IPS-18c (cell line): ENCODE measurements around the gene SDK2.

Source experiments
- H3K4me3 ChIP-seq: 2 replicates; pipeline ENCODE4 v1.7.0; 2013; ENCODE audit warnings: low read depth, mild to moderate bottlenecking, low read length, moderate library complexity; ENCODE audit not compliant: insufficient read depth
- H3K9me3 ChIP-seq: one replicate; pipeline ENCODE4 v1.6.1; 2013; ENCODE audit warnings: mild to moderate bottlenecking, low read length, moderate library complexity; ENCODE audit not compliant: control insufficient read depth, insufficient read depth

The SDK2 gene

DNA sequence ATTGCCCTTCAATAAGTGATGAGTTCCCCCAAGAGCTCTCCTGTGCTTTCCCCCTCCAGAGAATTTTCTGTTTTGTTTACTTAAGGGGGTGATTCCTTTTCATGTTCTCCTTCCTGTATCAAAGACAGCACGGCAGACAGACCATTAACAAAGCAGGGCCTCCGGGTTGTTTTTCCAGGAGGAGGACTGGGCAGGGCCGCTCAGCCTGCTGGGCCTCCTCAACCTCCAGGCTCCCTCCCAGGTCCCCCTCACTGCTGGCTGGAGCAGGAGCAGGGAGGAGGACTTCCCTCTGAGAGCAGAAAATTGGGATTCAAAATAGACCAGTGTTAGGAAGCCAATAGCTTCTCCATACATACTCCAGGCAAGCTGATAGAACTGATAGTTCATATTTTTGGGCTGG lies 20.4 kb downstream of the SDK2 start:
- Histone ChIP-seq H3K4me3 (no peak overlapping the region), H3K9me3 (no peaks in the 10 kb centered on the region)

DNA sequence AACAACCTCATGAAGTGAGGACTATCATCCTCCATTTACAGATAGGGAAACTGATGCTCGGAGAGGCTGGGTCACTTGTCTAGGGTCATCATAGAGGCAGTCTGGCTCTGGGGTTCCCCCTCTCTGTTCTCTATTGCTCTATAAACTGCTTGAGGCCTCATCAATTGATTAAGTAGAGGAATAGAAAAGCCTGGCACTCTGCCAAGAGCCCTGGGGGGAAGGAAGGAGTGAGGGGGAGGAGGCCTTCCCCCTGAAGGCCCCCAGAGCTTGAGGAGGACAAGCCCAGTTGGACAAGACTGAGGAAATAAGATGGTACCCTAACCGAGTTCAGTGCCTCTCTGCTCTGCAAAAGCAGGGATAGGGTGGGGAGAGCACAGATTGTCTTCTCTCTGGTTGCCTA lies 21.0 kb downstream of the SDK2 start:
- no peak overlapping the region for H3K4me3 ChIP-seq

DNA sequence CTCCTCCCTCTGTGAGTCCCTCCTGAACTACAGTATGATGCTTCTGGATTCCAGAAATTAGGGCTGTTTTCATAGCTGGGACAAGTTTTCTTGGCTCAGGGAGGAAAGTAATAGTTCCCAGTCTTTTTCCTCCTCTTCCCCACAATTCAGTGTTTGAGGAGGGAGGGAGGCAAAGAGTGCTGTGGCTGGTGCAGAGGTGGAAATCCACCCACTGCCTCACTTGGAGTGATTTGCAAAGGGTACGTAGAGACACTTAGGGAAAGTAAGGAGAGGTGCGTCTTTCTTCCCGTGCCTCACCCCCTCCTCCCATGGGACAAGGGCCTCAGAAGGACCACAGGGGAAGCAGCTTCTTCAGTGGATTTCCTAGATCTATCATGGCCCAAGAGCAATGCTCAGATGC lies 21.9 kb downstream of the SDK2 start:
- Histone ChIP-seq H3K9me3 (no peaks in the 10 kb centered on the region), H3K4me3 (no peak overlapping the region)

More for the DNA sequence above, 21.0 kb downstream of the SDK2 start:
- H3K9me3 ChIP-seq, result no peaks in the 10 kb centered on the region

DNA sequence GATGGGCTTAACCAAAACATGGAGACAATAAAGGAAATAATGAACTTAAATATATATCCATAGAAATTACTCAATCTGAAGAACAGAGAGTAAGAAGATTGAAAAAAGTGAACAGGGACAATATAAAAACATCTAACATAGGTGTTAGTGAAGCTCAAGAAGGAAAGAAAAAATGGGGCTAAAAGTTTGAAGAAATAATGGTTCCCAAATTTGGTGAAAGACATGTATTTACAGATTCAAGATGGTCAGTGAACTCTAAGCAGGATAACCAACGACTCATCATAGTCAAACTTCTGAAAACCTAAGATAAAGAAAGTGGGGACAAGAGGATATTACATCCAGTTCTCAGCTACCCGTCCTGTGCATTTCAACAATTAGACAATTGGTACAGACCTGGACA lies 22.6 kb downstream of the SDK2 start:
- H3K4me3 ChIP-seq, result no peak overlapping the region
- H3K9me3 ChIP-seq, result no peaks in the 10 kb centered on the region

DNA sequence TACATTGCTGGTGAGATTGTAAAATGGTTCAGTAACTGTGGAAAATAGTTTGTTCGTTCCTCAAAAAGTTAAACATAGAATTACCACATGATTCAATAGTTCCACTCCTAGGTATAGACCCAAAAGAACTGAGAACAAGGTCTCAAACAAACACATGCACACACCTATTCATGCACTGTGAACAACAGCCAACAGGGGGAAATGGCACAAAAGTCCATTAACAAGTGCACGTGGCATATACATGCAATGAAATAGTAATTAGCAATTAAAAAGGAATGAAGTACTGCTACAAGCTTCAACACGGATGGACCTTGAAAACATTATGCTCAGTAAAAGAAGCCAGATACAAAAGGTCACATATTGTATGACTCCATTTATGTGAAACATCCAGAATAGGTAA lies 23.8 kb downstream of the SDK2 start:
- no peaks in the 10 kb centered on the region for H3K9me3 ChIP-seq
- H3K4me3 ChIP-seq, result no peak overlapping the region

DNA sequence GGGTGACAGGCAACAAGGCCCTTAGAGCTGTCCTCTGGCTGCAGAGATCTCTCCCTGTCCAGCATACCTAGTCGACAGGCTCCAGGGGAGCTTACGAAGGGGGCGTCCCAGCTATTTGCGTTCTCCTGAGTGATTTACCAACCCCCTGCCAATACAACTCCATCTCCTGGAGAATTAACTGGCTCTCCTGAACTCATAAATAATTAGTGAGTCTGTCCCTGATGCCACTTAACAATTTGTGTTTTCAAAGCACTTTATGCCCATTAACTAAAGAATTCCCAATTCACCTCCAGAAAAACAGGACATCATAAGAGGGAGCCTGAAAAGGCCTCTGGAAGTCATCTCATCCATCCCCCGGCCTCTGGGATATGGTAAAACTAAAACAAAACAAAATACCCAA lies 26.7 kb downstream of the SDK2 start:
- H3K4me3 ChIP-seq, result no peak overlapping the region

DNA sequence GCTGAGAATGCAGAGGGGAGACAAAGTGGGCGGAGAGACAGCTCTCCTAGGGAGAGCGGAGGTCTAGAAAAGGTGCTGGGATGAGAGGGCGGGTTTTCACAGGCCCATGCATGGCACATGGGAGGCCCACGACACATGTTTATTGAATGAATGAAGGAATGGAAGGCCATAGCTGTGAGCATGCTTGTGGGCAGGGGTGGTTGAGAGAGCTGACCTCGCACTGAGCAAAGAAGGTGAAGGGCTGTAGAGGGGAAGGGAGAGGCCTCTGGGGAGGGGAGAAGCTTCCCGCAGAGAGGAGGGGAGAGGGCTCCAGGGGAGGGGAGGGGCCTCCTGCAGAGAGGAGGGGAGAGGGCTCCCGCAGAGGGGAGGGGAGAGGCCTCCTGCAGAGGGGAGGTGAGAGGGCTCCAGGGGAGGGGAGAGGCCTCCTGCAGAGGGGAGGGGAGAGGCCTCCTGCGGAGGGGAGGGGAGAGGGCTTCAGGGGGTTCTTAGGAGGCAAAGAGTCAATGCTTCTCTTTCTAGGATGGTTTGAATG lies 27.3 kb downstream of the SDK2 start:
- no peak overlapping the region for H3K4me3 ChIP-seq
- no peaks in the 10 kb centered on the region for H3K9me3 ChIP-seq

More for the DNA sequence above, 26.7 kb downstream of the SDK2 start:
- no peaks in the 10 kb centered on the region for H3K9me3 ChIP-seq

DNA sequence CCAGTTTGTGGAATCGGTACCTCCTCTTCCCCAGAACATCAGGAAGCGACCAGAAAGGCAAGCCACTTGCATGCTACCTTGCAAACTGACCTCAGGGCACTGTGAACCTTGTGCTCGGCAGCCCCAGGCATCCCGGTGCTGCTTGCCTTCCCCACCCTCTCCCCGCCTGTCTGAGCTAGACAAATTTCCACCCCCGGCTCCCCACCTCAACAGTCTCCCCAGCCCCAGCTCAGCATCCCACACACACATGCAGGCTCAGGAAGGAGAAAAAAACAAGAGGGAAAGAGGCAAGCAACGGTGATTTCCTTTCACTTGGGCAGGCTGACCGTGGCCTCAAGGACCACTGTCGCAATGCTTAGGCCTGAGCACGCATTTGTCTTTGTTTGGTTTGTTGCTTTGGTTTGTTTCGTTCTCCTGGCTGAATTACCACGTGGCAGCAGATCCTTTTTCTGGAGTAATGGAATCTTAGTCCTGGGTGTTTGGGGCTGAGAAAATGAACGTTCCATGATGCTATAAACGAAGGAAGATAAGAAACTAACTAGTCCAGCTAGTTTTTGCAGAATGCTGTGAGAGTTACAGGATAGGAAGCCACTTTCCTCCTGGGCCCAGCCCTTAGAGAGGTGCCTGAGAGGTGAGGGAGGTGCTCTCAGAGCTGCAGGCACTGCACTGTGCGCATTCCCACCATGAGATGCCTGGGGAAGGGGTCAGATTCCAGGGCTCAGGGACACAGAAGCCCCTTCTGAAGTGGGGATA lies 27.9 kb downstream of the SDK2 start:
- H3K9me3 ChIP-seq, result no peaks in the 10 kb centered on the region
- no peak overlapping the region for H3K4me3 ChIP-seq

DNA sequence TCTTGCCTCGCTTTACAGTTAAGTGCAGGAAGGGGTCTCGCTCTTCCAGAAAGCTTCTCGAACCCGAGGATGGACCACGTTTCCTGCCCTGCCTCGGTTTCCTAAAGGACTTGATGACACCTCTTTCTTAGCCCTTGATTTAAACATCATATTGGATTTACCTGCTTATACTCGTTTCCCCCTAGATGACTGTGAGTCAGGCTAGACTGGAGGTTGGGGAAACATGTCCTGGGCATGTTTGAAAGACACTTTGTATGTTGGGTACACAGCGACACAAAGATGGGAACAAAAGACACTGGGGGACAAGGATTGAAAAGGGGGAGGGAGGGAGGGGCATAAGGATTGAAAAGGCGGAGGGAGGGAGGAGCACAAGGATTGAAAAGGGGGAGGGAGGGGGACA lies 30.0 kb downstream of the SDK2 start:
- Histone ChIP-seq H3K9me3 (no peaks in the 10 kb centered on the region), H3K4me3 (no peak overlapping the region; the same call in 1 of the 2 replicates)

DNA sequence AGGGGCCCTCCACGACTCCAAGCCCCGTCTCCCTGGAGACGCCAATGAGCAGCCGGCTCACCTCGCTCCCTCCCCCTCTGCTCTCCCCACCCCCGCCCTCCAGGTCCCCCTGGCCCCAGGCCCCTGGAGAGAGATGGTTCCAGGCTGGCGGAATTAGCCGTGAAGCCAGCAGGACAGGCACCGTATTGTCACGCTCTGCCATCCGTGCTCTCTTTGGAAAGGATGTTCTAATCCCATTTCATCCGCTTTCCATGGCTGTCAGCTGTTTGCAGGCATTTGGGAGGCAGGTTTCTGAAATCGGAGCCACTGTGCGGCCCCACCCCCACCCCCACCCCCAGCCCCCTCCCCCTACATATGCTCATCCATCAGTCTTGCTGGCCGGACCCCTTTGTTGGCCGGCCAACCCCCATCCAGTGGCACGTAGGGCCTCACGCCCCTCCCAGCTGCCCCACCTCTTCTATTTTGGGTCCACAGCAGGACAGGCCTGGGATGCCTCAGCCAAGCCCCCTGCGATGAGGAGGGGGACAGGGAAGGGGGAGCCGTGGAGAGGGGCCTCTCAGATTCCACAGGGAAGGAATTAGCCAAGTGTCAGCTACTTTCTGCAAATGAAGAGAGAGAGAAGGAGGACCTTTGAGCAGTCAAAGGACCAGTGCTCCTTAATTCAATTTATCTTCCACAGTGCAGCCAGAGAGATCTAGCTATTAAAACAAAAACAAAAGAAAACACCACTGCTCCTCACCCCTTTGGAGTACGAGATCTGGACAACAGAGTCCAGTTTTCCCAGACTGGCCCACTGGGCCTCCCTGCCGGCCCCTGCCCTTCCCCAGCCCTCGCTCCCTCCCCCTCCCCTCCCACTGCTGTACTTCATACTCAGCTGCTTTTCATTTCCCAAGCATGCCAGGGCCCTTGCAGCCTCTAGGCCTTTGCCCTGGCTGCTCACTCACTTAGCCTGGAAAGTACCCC lies 30.7 kb downstream of the SDK2 start:
- no peaks in the 10 kb centered on the region for H3K9me3 ChIP-seq
- H3K4me3 ChIP-seq, result peak overlapping the region; percentile 21

DNA sequence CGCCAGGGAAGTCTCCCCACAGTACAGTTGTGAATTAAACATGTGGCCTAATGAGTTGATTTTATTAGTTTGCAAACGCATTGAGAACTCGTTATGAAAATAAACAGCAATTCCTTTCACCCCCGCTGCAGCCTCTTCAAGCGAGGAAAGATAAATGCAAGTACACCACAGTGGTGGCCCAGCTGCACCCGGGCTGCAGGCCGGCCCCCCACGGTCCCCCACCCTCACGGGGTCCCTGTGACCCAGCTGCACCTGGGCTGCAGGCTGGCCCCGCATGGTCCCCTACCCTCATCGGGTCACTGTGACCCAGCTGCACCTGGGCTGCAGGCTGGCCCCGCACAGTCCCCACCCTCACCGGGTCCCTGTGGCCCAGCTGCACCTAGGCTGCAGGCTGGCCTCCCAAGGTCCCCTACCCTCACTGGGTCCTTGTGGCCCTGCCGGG lies 32.2 kb downstream of the SDK2 start:
- Histone ChIP-seq H3K9me3 (no peaks in the 10 kb centered on the region), H3K4me3 (no peak overlapping the region; the same call in 1 of the 2 replicates)

DNA sequence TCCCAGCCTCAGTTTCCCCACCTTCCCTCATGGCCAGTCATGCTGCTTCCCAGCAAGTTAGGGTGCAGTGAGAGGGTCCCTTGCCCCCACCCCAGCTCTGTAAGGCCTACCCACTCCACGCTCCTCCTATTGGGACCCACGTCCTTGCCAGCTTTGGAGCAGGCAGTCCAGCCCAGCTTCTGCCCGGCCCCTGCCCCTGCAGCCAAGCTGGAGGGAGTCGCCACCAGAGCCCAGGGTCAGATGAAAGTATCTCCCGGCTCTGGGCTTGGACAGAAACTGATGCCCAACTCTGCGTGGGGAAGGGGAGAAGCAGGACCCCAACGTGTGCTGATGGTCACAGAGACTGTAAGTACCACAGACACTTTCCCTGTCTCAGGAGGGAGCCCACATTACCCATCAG lies 32.6 kb downstream of the SDK2 start:
- no peak overlapping the region; the same call in 1 of the 2 replicates for H3K4me3 ChIP-seq
- H3K9me3 ChIP-seq, result no peaks in the 10 kb centered on the region

DNA sequence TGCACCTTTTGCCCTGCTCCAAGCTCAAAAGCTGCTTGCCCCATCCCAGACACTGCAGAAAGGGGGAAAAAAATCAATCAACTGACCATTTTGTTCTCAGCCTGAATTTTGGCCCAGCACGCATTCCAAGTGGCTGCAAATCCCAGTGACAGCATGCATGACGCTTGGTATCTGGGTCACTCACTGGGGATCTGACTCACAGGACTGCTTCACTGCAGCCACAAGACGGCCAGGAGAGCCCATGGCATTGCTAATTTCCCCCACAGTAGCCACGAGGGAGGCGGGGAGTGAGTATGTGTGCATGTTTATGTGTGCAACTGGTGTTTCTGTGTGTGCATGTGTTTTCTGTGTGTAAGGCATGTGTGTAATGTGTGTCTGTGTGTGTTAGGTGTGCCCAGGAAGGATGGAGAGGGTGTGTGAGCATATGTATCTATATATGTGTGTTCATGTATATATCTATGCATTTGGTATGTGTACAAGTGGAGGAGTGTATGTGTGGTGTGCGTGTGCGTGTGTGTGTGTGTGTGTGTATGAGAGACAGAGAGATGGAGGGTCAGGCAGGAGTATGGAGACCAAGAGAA lies 33.8 kb downstream of the SDK2 start:
- no peak overlapping the region for H3K4me3 ChIP-seq
- H3K9me3 ChIP-seq, result no peaks in the 10 kb centered on the region

DNA sequence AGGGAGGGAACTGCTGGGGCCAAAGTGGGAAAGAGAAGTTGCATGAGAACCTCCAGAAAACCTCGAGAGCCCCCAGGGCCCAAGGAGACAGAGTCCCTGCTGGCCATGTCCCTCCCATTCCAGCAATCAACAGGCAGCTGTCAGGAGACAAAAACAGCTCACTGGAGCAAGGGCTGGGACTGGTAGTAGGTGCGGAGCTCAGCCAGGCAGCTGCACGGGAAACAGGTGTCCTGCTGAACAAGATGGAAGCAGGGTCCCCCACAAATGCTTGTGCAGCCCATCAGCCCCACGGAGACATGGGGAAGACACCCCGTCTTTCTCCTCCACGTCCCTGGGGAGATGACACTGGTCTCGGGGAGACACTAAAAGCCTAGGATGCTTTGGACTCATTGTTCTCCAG lies 34.5 kb downstream of the SDK2 start:
- Histone ChIP-seq H3K4me3 (no peak overlapping the region), H3K9me3 (no peaks in the 10 kb centered on the region)

DNA sequence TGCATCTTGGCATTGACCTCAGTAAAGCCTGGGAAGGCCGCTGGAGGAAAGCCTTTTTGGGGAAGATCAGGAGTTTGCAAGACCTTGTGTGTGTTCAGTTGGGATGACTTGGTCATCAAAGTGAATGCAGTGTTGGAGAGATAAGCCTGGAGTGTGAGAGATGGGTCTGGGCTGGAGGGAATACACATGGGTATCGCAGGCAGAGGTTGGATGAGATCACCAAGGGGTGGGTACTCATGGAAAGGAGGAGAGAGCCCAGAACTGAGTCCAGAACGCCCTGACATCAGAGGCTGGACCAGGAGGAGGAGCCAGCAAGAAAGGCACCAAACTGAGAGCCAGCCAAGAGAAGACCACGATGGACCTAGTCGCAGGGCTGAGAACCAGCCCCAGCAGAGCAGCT lies 35.2 kb downstream of the SDK2 start:
- H3K9me3 ChIP-seq, result no peaks in the 10 kb centered on the region
- no peak overlapping the region for H3K4me3 ChIP-seq

DNA sequence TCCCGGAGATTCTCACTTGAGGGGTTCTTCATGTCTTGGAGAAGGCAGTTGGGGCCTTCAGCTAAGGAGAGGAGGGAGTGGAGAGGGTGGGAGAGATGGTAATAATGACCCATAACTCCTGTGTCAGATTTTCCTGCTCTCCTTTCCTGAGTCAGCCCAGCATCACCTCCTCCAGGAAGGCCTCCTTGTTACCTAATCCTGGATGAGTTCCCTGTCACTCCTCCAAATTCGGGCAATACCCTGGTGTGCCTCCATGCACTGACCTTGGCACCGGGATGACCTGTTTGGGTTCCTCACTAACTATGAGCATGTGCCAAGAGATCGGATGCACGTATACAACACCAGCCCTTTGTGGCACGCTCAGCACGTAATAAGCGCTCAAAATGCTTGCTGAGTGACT lies 38.8 kb downstream of the SDK2 start:
- Histone ChIP-seq H3K4me3 (no peak overlapping the region), H3K9me3 (no peaks in the 10 kb centered on the region)

DNA sequence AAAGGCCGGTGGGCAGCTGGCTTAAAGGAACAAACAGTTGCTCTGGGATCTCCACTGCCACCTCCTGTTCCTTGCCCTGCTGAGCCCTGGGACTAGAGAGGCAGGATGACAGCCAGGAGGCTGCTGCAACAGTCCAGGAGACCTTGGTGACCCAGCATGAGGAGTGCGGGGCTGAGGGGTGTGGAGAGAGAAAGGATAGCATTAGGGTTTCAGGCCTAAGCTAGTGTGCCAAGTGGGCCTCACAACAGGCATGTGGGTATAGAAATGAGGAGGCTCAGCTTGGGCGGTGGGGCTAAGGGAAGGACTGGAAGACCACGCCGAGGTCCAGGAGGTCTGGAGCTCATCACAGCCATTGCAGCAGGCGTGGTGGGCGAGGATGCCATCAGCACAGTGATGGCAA lies 39.8 kb downstream of the SDK2 start:
- no peaks in the 10 kb centered on the region for H3K9me3 ChIP-seq
- H3K4me3 ChIP-seq, result no peak overlapping the region
